Inflammatory macrophage (primary cell): Measurements from ENCODE around the gene KMT2D.

ENCODE experiments used
- DNase-seq, 2 donors: peaks; one replicate each; pipeline ENCODE4 v3.0.0-alpha.2; 2020 to 2022

The KMT2D gene

DNA sequence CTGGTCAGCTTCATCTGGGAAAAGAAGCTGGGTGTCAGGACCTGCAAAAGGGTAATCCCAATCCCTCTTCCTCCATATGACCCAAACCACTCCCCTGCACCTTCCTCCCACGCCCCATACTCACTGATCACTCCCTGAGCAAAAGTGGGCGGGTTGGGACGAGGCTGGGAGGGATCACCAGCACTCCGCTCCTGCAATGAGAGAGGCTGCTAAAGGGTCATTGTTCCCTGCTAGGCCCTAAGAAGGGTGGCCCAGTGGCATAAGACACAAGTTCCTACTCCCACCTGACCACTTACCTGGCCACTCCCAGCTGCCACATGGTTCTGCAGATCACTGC, 26.3 kb downstream of the KMT2D start:
- DNase-seq, result no peak

GRCh38 chr12:49033611-49034285, 26.8 kb downstream of the KMT2D start:
- no peak for DNase-seq

DNA sequence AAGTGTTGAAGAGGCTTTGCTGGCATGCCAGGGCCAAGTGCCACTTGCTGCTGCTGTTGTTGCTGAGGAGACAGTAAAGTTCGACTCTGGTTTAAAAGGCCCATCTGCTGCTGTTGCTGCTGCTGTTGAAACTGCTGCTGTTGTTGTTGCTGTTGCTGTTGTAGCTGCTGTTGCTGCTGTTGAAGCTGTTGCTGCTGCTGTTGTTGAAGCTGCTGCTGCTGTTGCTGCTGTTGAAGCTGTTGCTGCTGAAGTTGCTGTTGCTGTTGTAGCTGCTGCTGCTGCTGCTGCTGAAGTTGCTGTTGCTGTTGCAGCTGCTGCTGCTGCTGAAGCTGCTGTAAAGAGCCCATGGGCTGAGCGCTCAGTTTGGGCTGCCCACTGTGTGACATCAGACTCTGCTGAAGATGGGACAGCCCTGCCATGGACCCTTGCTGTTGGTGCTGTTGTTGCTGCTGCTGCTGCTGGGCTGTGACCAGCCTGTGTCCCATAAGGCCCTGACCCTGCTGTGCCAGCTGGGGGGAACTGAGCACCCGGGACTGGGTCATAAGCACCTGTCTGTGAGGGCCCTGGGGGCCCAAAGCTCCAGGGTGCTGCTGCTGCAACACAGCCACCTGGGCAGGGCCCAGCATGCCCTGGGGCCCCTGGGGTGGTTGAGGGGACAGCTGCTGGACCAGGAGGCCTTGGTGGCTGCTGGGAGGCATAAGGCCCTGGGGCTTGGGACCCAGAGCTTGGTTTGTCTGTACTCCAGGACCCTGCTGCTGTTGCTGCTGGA, 27.7 kb downstream of the KMT2D start:
- DNase-seq, result no peak

GRCh38 chr12:49032276-49032675, 28.3 kb downstream of the KMT2D start:
- no peak for DNase-seq

GRCh38 chr12:49031573-49032161, 28.9 kb downstream of the KMT2D start:
- no peak for DNase-seq

- no peak for DNase-seq
These were observed 29.7 kb downstream of the KMT2D start for GRCh38 chr12:49030714-49031572.

- no peak for DNase-seq
These were observed 30.5 kb downstream of the KMT2D start for GRCh38 chr12:49030119-49030518.

GRCh38 chr12:49028666-49029275, 31.8 kb downstream of the KMT2D start:
- no peak for DNase-seq

DNA sequence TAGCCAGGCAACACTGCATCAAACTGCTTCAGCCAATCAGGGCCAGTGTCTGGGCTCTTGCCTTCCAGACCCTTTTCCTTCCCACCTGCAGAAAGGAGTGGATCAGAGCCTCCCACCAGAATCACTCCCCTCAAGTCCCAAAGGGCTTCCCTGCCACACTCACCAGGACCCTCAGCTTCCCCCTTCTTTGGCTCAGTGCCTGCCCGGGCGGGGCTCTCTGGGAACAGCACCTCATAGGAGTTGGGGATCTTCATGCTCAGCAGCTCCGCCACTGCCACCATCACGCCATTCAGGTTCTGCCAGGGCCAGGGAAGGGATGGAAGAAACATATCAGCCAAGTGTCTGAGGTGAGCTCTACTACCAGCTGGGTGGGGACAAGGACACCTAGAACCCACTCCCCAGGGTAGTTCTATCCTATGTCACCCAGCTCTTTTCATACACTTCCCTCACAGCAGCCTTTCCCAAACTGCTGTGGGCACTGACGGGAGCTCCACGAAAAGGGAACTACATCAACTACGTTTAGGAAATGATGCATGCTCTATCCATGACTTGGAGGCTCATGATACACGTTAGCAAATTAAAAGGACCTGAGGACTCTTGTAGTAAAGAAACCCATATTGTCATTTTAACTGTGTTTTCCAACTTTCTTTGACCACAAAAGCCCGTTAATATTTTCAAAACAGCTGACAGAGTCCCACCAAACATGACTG, 32.6 kb downstream of the KMT2D start:
- peak; percentile 69 for DNase-seq

DNA sequence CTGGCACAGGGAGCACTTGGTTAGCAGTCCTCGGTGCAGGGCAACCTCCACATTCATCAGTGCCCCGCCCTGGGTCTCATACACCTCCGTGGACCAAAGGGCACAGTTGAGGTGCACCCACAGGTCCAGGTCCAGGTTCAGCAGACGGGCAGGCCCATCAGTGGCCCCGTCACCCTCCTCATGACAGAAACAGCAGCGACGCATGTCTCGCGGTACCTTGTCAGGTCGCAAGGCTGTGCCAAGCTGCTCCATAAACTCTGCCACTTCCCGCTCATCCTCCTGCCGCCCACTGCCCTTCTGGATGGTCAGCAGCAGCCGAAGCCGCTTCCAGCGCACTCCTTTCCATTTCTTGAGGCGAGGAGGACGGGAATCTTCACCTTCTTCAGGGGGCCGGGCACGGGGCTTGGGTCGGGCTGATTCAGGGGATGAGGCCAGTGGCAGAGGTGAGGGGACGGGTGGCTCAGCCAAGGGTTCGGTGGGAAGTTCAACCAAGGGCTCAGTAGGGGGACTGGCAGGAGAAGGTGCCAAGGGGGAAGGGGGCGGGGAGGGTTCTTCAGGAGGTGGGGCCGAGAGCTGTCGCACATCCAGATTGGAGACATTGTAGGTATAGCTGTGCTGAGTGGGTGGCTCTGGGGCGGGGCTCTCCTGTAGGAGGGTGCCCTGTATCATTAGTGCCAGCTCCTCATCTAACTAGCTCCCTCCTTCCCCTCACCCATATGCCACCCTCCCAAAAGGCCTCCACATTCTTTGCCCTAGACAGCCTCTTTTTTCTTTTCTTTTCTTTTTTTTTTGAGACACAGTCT, 33.7 kb downstream of the KMT2D start:
- no peak for DNase-seq

DNA sequence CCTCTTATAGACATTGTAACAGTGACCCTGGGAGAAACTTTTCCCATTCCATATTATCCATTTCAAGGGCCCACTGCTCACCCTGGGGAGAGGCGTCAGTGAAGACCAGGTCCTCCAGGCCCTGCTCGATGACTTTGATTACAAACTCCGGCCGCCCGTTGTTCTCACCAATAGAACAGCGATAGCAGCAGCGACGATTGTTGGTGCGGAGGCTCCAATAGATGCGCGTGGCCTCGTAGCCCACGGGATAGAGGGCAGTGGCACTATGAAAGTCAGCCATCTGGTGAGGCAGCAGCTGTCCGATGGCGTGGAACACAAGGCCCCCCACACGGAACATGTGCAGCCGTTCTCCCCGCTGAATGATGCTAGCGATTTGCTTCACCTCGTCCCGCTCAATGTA, 34.5 kb downstream of the KMT2D start:
- DNase-seq, result no peak

- no peak for DNase-seq
These were observed 35.1 kb downstream of the KMT2D start for GRCh38 chr12:49025463-49025862.

DNA sequence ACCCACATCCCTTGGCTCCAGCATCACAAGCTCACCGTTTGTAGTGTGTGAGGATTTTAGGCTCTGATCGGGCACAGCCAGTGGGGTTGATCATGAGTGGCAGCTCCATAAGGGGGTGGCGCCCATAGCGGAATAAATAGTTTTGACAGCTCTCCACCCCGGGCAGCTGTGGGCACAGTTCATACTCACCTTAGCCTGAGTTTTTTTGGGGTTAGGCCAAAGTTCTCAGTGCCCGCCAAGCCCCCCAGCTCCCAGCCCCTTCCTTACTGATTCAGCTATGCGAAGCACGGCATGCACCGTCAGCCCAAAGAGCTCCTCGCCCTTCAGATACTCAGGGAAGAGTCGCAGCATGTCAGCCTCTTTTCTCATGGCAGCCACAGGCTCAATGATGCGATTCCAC, 36.1 kb downstream of the KMT2D start:
- DNase-seq, result no peak

GRCh38 chr12:49023812-49024211, 36.8 kb downstream of the KMT2D start:
- DNase-seq, result no peak

GRCh38 chr12:49022558-49023178, 37.9 kb downstream of the KMT2D start:
- DNase-seq, result no peak

DNA sequence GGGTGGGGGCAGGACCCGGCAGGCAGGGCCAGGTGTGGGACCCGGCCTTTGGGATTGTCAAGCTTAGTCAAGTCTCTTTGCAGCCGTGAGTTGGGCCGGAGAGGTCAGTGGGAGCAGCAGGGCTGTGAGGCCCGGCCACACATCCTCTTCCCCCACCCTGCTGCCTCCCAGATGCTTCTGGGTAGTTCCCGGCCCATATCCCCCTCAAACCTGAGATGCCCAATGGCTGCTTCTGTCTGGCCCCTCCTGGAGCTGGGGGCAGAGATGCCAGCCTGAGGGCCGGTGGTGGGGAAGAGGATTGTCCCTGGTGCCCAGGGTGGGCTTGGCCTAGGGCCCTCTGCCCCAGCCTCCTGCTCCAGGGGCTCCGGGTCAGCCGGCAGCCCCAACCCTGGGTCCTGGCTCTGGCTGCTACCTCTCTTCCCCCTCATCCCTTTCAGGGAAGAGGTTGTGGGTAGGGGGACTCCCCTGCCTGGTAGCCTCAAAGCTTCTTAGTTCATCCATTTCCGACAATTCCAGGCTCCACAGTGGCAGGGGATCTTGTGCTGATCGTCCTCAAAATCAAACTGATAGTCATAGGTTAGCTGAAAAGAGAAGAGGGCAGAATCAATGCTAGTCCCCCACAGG, 39.2 kb downstream of the KMT2D start:
- DNase-seq, result no peak

DNA sequence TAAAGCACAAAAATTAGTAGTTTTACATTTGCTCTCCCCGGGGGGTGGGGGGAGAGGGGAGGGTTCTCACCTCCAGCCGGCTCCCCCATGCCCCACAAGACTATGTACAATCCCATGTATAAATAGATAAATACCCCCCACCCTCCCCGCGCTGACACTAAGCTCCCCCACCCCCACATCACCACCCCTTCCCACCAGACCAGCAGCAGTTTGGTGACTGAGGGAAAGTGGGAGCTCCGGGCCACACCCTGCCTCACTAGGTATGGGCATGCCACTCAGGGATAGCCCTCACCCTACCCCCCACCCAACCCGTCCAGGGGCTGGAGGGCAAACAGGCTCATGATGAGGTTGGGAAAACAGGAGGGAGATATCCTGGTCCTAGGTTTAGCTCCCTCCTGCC, 40.2 kb downstream of the KMT2D start:
- no peak for DNase-seq

DNA sequence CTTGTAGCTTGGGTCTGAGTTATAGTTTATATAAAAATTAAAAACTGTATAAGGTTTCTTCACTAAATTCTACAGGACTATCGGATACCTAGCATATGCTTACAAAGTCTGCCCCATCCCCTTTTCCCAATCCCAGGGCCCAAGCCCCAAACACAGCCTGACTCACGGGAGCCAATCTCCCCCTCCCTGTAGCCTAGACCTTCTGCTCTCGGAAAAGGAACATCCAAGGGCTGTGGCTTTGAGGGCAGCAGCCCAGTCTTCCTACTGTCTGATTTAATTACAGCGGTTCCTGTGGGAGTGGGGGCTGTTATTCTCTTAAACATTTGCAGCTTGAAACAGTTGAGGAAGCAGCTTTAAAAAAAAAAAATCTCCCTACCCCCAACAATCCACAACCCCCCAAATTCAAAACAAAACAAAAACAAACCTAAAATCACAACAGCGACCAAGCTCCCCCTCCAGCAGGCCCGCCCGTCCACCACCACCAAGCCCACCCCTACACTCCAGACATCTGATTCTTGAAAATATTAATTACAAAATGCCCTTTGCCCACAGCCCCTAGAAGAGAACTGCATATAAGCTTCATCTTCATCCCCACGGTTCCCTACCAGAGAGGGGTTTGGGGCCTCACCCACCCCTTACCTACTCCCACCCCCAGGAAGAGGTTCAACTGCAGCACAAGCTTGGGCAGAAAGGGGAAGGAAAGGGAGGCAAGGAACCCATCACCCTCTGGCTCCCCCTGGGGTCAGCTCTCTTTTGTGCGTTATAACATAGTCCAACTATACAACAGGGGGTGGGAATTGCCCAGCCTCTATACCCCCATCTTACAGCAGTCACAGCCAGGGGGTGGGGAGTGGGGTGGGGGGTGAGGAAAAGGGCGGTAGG, 40.9 kb downstream of the KMT2D start:
- peak; percentile 68 to 72 for DNase-seq

DNA sequence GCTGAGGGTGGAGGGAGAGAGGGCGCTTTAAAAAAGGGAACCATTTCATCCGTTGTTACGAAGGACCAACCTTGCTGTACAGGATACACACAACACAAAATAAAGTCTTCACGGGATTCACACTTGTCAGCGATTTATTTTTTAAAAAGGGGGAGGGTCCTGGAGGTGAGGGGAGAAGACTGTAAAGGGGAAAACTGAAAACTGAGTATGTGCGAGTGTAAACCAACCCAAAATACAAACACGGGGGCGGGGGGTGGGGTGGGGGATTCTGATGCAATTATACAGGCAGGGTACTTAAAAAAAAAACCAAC, 41.5 kb downstream of the KMT2D start:
- no peak for DNase-seq
